HepG2 (cell line): Measurements from ENCODE around the gene BANP. TPM values are rescaled to one million over a fixed set of nuclear protein-coding genes. Genes with fewer than 3 reads are reported as not detected.
A peak's percentile ranks its signal among the peaks of the same experiment; 100 is the strongest.

ENCODE experiments used
- CCAR2 ChIP-seq: fragments of 200-400 bp; formaldehyde crosslinking; optimal IDR thresholded peaks from 2 replicates; pipeline ENCODE3; 2018; ENCODE audit warnings: low read depth, mild to moderate bottlenecking, low read length, moderate library complexity
- CSRNP1 ChIP-seq: sonication (generic); formaldehyde crosslinking; IDR thresholded peaks from 2 replicates; pipeline ENCODE4 v1.8.1; 2023; ENCODE audit warnings: mild to moderate bottlenecking, missing genetic modification reagents
- HOXA3 ChIP-seq: sonication (generic); formaldehyde crosslinking; IDR thresholded peaks from 2 replicates; pipeline ENCODE4 v1.5.0; 2020; ENCODE audit warnings: missing genetic modification reagents
- MLXIP ChIP-seq: sonication (generic); formaldehyde crosslinking; IDR thresholded peaks from 2 replicates; pipeline ENCODE4 v1.9.0; 2021; ENCODE audit warnings: missing genetic modification reagents, borderline replicate concordance
- NR2C2 ChIP-seq: sonication (generic); formaldehyde crosslinking; IDR thresholded peaks from 2 replicates; pipeline ENCODE4 v1.4.0; 2020; ENCODE audit warnings: missing genetic modification reagents, mild to moderate bottlenecking, moderate library complexity, borderline replicate concordance
- SP1 ChIP-seq, 2 experiments: fragments of 450-650 bp in 1 of 2; sonication (generic) in 1 of 2; formaldehyde crosslinking in 1 of 2; IDR thresholded peaks; 2 replicates each; pipeline versions ENCODE4 v1.4.0 to v1.6.1; 2016 to 2020; ENCODE audit warnings: missing genetic modification reagents in 1 of 2
- TEAD3 ChIP-seq: optimal IDR thresholded peaks from 2 replicates; pipeline ENCODE3; 2016; ENCODE audit warnings: borderline replicate concordance
- YEATS2 ChIP-seq: sonication (generic); formaldehyde crosslinking; IDR thresholded peaks from 2 replicates; pipeline ENCODE4 v1.4.0; 2020; ENCODE audit warnings: missing genetic modification reagents, borderline replicate concordance
- ZBTB1 ChIP-seq: sonication (generic); formaldehyde crosslinking; IDR thresholded peaks from 2 replicates; pipeline ENCODE4 v1.4.0; 2020; ENCODE audit warnings: missing genetic modification reagents, borderline replicate concordance
- ZNF143 ChIP-seq: sonication (generic); formaldehyde crosslinking; IDR thresholded peaks from 2 replicates; pipeline ENCODE4 v1.4.0; 2020; ENCODE audit warnings: missing genetic modification reagents
- ZNF3 ChIP-seq: IDR thresholded peaks from 2 replicates; pipeline ENCODE4 v1.7.0; 2017; ENCODE audit warnings: inconsistent platforms
- ZNF326 ChIP-seq: sonication (generic); formaldehyde crosslinking; IDR thresholded peaks from 2 replicates; pipeline ENCODE4 v1.4.0; 2020; ENCODE audit warnings: missing genetic modification reagents, borderline replicate concordance
- ZNF460 ChIP-seq: sonication (generic); formaldehyde crosslinking; IDR thresholded peaks from 2 replicates; pipeline ENCODE4 v1.5.1; 2020; ENCODE audit warnings: missing genetic modification reagents, mild to moderate bottlenecking, borderline replicate concordance
- ZNF503 ChIP-seq: sonication (generic); formaldehyde crosslinking; IDR thresholded peaks from 2 replicates; pipeline ENCODE4 v1.4.0; 2020; ENCODE audit warnings: missing genetic modification reagents
- ZNF562 ChIP-seq: sonication (generic); formaldehyde crosslinking; IDR thresholded peaks from 2 replicates; pipeline ENCODE4 v1.8.0; 2022; ENCODE audit warnings: missing genetic modification reagents, borderline replicate concordance
- ZNF605 ChIP-seq: sonication (generic); formaldehyde crosslinking; IDR thresholded peaks from 2 replicates; pipeline ENCODE4 v1.8.0; 2022; ENCODE audit warnings: mild to moderate bottlenecking, missing genetic modification reagents
- ZNF724P ChIP-seq: sonication (generic); formaldehyde crosslinking; IDR thresholded peaks from 2 replicates; pipeline ENCODE4 v1.8.0; 2022; ENCODE audit warnings: missing genetic modification reagents, borderline replicate concordance
- ZNF83 ChIP-seq: sonication (generic); formaldehyde crosslinking; IDR thresholded peaks from 2 replicates; pipeline ENCODE4 v1.4.0; 2020; ENCODE audit warnings: missing genetic modification reagents, mild to moderate bottlenecking, borderline replicate concordance
- polyA plus RNA-seq, 8 experiments: library from polyadenylated mRNA; depleted of rRNA in 3 of 8; stranded (reverse) in 7 of 8; unstranded in 1 of 8; fragments of >200 nt; fragmentation: Illumina TruSeq in 4 of 8; extraction: Trizol in 4 of 8; gene quantifications; 2 replicates each; pipeline versions ENCODE4 v1.2.1 to v1.2.3, GENCODE V29; 2011 to 2016; ENCODE audit warnings: low read depth in 4 of 8, missing spikeins in 1 of 8, mixed read lengths in 1 of 8; ENCODE audit not compliant: insufficient read depth in 1 of 8
- total RNA-seq, 5 experiments: library from RNA; depleted of rRNA; stranded (reverse); fragments of >200 nt; fragmentation: Illumina TruSeq; extraction: Trizol; gene quantifications; 2 replicates each; pipeline ENCODE4 v1.2.3, GENCODE V29; 2016; ENCODE audit warnings: low read depth in 1 of 5
- TF ChIP-seq, protein P1 (sequence below): sonication (generic); formaldehyde crosslinking; IDR thresholded peaks from 2 replicates; pipeline ENCODE4 v1.4.0; 2020; ENCODE audit warnings: missing genetic modification reagents, borderline replicate concordance

Gene BANP
- total and polyA plus RNA-seq, 2 of the 13 experiments (the other 11 are each of a cell fraction or from before 2014, with no cell fraction given), result 20.2 to 23.8 TPM

GRCh38 chr16:87950765-87951551 lies at the start of gene BANP (continued):
- TF ChIP-seq MLXIP (CRISPR knock-in tag), result no peak
- TF ChIP-seq ZNF605, result peak; percentile 92
- peak; percentile 89; the same call in 1 of the 2 replicates for TF ChIP-seq ZNF83 (CRISPR knock-in tag)
- TF ChIP-seq, protein P1, sequence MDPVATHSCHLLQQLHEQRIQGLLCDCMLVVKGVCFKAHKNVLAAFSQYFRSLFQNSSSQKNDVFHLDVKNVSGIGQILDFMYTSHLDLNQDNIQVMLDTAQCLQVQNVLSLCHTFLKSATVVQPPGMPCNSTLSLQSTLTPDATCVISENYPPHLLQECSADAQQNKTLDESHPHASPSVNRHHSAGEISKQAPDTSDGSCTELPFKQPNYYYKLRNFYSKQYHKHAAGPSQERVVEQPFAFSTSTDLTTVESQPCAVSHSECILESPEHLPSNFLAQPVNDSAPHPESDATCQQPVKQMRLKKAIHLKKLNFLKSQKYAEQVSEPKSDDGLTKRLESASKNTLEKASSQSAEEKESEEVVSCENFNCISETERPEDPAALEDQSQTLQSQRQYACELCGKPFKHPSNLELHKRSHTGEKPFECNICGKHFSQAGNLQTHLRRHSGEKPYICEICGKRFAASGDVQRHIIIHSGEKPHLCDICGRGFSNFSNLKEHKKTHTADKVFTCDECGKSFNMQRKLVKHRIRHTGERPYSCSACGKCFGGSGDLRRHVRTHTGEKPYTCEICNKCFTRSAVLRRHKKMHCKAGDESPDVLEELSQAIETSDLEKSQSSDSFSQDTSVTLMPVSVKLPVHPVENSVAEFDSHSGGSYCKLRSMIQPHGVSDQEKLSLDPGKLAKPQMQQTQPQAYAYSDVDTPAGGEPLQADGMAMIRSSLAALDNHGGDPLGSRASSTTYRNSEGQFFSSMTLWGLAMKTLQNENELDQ (CRISPR knock-in tag), result no peak
- no peak for TF ChIP-seq ZNF326 (CRISPR knock-in tag)
- TF ChIP-seq HOXA3, result peak; percentile 95
- peak; percentile 87 for TF ChIP-seq TEAD3
- TF ChIP-seq ZNF503, result no peak; the same call in 1 of the 2 replicates
- TF ChIP-seq ZNF724P (CRISPR knock-in tag), result 0 out of 2 replicates have a peak, but pooled peaks have one; percentile 56
- TF ChIP-seq ZNF562 (CRISPR knock-in tag), result no peak
- no peak for TF ChIP-seq ZNF3 (CRISPR knock-in tag)
- TF ChIP-seq ZNF143 (CRISPR knock-in tag), result peak; percentile 99
- peak; percentile 90 for TF ChIP-seq YEATS2 (CRISPR knock-in tag)
- peak; percentile 82 for TF ChIP-seq SP1 (IDR thresholded peaks at IDR 0.05)
- peak; percentile 70 for TF ChIP-seq SP1 (CRISPR knock-in tag; IDR thresholded peaks at IDR 0.05)
- TF ChIP-seq ZNF460 (CRISPR knock-in tag), result no peak; the same call in 1 of the 2 replicates
- peak; percentile 94 for TF ChIP-seq NR2C2 (CRISPR knock-in tag)
- TF ChIP-seq CSRNP1, result 0 out of 2 replicates have a peak, but pooled peaks have one; percentile 29
- no peak for TF ChIP-seq CCAR2
- 0 out of 2 replicates have a peak, but pooled peaks have one; percentile 72 for TF ChIP-seq ZBTB1
